Measurements from ENCODE around the gene MAP2. TPM values are rescaled to one million over a fixed set of nuclear protein-coding genes. Genes with fewer than 3 reads are reported as not detected.
A peak's percentile ranks its signal among the peaks of the same experiment; 100 is the strongest.

MAP2 gene
- total and polyA plus RNA-seq, 2 donors (not counting 1 experiment from before 2014, with no cell fraction given) = 1.8 to 3.0 TPM

- CTCF ChIA-PET = no interaction called here
- TF ChIP-seq EZH2 (IDR thresholded peaks at IDR 0.05; ENCODE audit: borderline replicate concordance, insufficient read depth, low read depth, low read length, poor library complexity, severe bottlenecking) = no peak
- no peak for TF ChIP-seq CTCF (IDR thresholded peaks at IDR 0.05)
These were observed 47.2 kb upstream of the MAP2 start for GRCh38 chr2:209376686-209377085.

GRCh38 chr2:209380293-209380692, 43.6 kb upstream of the MAP2 start:
- Histone ChIP-seq H3K27ac (ENCODE audit: low read length in 2 of 2) (no peak overlapping the region), H3K79me2 (ENCODE audit: control insufficient read depth, insufficient read depth, low read length) (no peaks in the 10 kb centered on the region), H2AFZ (ENCODE audit: insufficient read depth, low read depth, low read length, poor library complexity, severe bottlenecking) (no peak overlapping the region), H3K9me3 (ENCODE audit: control extremely low read depth in 1 of 3, control insufficient read depth in 2 of 3, insufficient read depth in 1 of 3, low read length in 2 of 3) (peaks cover 10 to 29% (median 11%) of the 10 kb centered on the region in 3 donors), H3K27me3 (replicated peaks in 1 of 4; ENCODE audit: control extremely low read depth in 1 of 4, control insufficient read depth in 3 of 4, insufficient read depth in 4 of 4, low read length in 3 of 4) (peaks cover 1 to 19% (median 10%) of the 10 kb centered on the region in 4 experiments), H3K4me3 (ENCODE audit: control extremely low read depth in 1 of 5, extremely low read depth in 1 of 5, insufficient read depth in 1 of 5, low read depth in 2 of 5, low read length in 4 of 5) (no peak overlapping the region), H3K9ac (ENCODE audit: low read length) (no peak overlapping the region), H4K20me1 (ENCODE audit: control insufficient read depth, insufficient read depth, low read length, poor library complexity, severe bottlenecking) (no peaks in the 10 kb centered on the region), H3K4me1 (ENCODE audit: control insufficient read depth in 2 of 2, insufficient read depth in 2 of 2, low read length in 2 of 2) (peaks cover 6 to 9% of the 10 kb centered on the region in 2 donors), H3K4me2 (replicated peaks; ENCODE audit: low read depth, low read length, poor library complexity, severe bottlenecking) (no peak overlapping the region), H3K36me3 (replicated peaks in 1 of 2; ENCODE audit: control extremely low read depth in 1 of 2, control insufficient read depth in 1 of 2, extremely low read depth in 1 of 2, insufficient read depth in 2 of 2, low read length in 1 of 2) (no peaks in the 10 kb centered on the region)
- H3K27me3 Mint-ChIP-seq = peaks cover 22% of the 10 kb centered on the region
- H3K9me3 Mint-ChIP-seq (ENCODE audit: insufficient read depth) = peaks cover 7% of the 10 kb centered on the region
- H3K4me3 Mint-ChIP-seq = no peak overlapping the region
- H3K27ac Mint-ChIP-seq = no peak overlapping the region
- TF ChIP-seq EZH2 (IDR thresholded peaks at IDR 0.05; ENCODE audit: borderline replicate concordance, insufficient read depth, low read depth, low read length, poor library complexity, severe bottlenecking) (no peak), CTCF (IDR thresholded peaks at IDR 0.05) (no peak)
- POLR2A ChIA-PET = no interaction called here
- intact Hi-C loops (cut with micrococcal nuclease) = no loop called here
- H3K4me1 Mint-ChIP-seq = peaks cover 8% of the 10 kb centered on the region
- CTCF ChIA-PET = no interaction called here
- ATAC-seq (ENCODE audit: low read depth) (peak; percentile 54), DNase-seq (peak; percentile 30)
- no CpG with 5 or more reads among the region's 1 CpG for WGBS (ENCODE audit: insufficient coverage)

More at GRCh38 chr2:209376686-209377085, 47.2 kb upstream of the MAP2 start:
- peaks cover 0 to 6% (median 1%) of the 10 kb centered on the region in 4 experiments for H3K27me3 ChIP-seq (replicated peaks in 1 of 4; ENCODE audit: control extremely low read depth in 1 of 4, control insufficient read depth in 3 of 4, insufficient read depth in 4 of 4, low read length in 3 of 4)
- H3K36me3 ChIP-seq (replicated peaks in 1 of 2; ENCODE audit: control extremely low read depth in 1 of 2, control insufficient read depth in 1 of 2, extremely low read depth in 1 of 2, insufficient read depth in 2 of 2, low read length in 1 of 2) = no peaks in the 10 kb centered on the region
- no CpG with 5 or more reads among the region's 1 CpG for WGBS (ENCODE audit: insufficient coverage)
- no peak for ATAC-seq (ENCODE audit: low read depth)
- H3K4me2 ChIP-seq (replicated peaks; ENCODE audit: low read depth, low read length, poor library complexity, severe bottlenecking) = no peak overlapping the region
- peaks cover 8% of the 10 kb centered on the region for H3K4me1 Mint-ChIP-seq
- no peak overlapping the region for H3K9ac ChIP-seq (ENCODE audit: low read length)
- H3K79me2 ChIP-seq (ENCODE audit: control insufficient read depth, insufficient read depth, low read length) = no peaks in the 10 kb centered on the region
- H3K4me3 Mint-ChIP-seq = no peak overlapping the region
- no peak overlapping the region for H3K4me3 ChIP-seq (ENCODE audit: control extremely low read depth in 1 of 5, extremely low read depth in 1 of 5, insufficient read depth in 1 of 5, low read depth in 2 of 5, low read length in 4 of 5)
- peaks cover 23% of the 10 kb centered on the region for H3K27me3 Mint-ChIP-seq
- no peak for DNase-seq
- H2AFZ ChIP-seq (ENCODE audit: insufficient read depth, low read depth, low read length, poor library complexity, severe bottlenecking) = no peak overlapping the region
- POLR2A ChIA-PET = no interaction called here
- peaks cover 6 to 9% of the 10 kb centered on the region in 2 donors for H3K4me1 ChIP-seq (ENCODE audit: control insufficient read depth in 2 of 2, insufficient read depth in 2 of 2, low read length in 2 of 2)
- no peaks in the 10 kb centered on the region for H4K20me1 ChIP-seq (ENCODE audit: control insufficient read depth, insufficient read depth, low read length, poor library complexity, severe bottlenecking)
- H3K27ac ChIP-seq (ENCODE audit: low read length in 2 of 2) = no peak overlapping the region
- H3K9me3 Mint-ChIP-seq (ENCODE audit: insufficient read depth) = peaks cover 16% of the 10 kb centered on the region
- no peak overlapping the region for H3K27ac Mint-ChIP-seq
- intact Hi-C loops (cut with micrococcal nuclease) = no loop called here
- peaks cover 9 to 32% (median 11%) of the 10 kb centered on the region in 3 donors for H3K9me3 ChIP-seq (ENCODE audit: control extremely low read depth in 1 of 3, control insufficient read depth in 2 of 3, insufficient read depth in 1 of 3, low read length in 2 of 3)

All from B cell (primary cell).